ENCODE results near the gene MGAT5B. TPM values are rescaled to one million over a fixed set of nuclear protein-coding genes. Genes with fewer than 3 reads are reported as not detected.

The MGAT5B gene
- total and polyA plus RNA-seq, 9 of the 15 experiments (the other 6 are each of a cell fraction or from before 2014, with no cell fraction given) = 0.09 to 0.43 (median 0.18) TPM; not detected in 4

DNA sequence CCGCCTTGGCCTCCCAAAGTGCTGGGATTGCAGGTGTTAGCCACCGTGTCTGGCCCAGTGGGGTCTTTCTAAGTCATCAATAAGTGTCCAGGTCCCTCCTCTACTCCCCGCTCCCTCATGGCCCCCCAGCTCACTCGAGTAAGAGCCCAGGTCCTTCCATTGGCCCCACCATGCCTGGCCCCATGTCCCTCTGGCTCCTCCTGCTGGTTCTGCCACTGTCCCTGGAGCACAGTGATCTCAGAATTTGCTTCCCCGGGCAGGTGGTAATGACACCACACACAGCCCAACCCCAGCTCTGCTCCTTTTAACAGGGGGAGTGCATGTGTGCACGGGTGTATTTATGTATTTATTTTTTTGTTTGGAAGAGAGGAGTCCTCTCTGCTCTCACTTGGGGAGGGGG, 19.6 kb downstream of the MGAT5B start:
- intact Hi-C loops (cut with micrococcal nuclease) (loop anchor here (5.0 kb wide), 1 partner anchor 71 kb away; no protein-coding TSS in a partner anchor), in situ Hi-C loops (cut with MboI) (no loop called here)
- ATAC-seq = peak; percentile 81
- Histone ChIP-seq H3K27ac (ENCODE audit: extremely low read depth, low read depth, low read length) (no peak overlapping the region), H3K4me2 (ENCODE audit: insufficient read depth, low read length) (no peak overlapping the region), H4K20me1 (replicated peaks; ENCODE audit: control insufficient read depth, insufficient read depth, low read length) (0 out of 2 replicates have a peak, but pooled peaks cover 4% of the 10 kb centered on the region), H2AFZ (ENCODE audit: low read depth, low read length) (no peak overlapping the region), H3K4me1 (replicated peaks in 1 of 2; ENCODE audit: control insufficient read depth in 2 of 2, insufficient read depth in 2 of 2, low read length in 2 of 2) (no peaks in the 10 kb centered on the region), H3K27me3 (ENCODE audit: control insufficient read depth in 2 of 2, insufficient read depth in 2 of 2, low read length in 2 of 2) (peaks cover 12 to 79% of the 10 kb centered on the region in 2 experiments), H3K9me1 (ENCODE audit: control insufficient read depth, insufficient read depth, low read length) (peaks cover 3% of the 10 kb centered on the region), H3K79me2 (ENCODE audit: control insufficient read depth, insufficient read depth, low read length) (no peaks in the 10 kb centered on the region), H3K9ac (ENCODE audit: insufficient read depth in 1 of 2, low read depth in 2 of 2, low read length in 2 of 2) (0 out of 4 replicates have a peak overlapping the region, but pooled peaks of 1 of the 2 experiments have one; percentile 4), H3K36me3 (ENCODE audit: control insufficient read depth, insufficient read depth, low read length) (no peaks in the 10 kb centered on the region), H3K4me3 (no peak overlapping the region), H3K9me3 (replicated peaks; ENCODE audit: control insufficient read depth, insufficient read depth, low read depth, low read length) (no peaks in the 10 kb centered on the region)
- BruUV-seq (replicated peaks) = no TSS peak
- DNase-seq (ENCODE audit: extremely low read depth in 1 of 4, low spot score in 3 of 4) = peak; percentile 36 to 59 (median 39)
- POLR2A ChIA-PET = interaction anchor here (0.5 to 0.7 kb wide), 4 partner anchors 23 to 201 kb away, joined by 3 to 4 read pairs (median 3); no protein-coding TSS in a partner anchor
- WGBS (ENCODE audit: insufficient coverage, low coverage, missing lambda C conversion rate) = 8% methylated on average over 6 of the region's 6 CpGs
- FAIRE-seq = no peak
- CTCF ChIA-PET (ENCODE audit: low intra/inter-chr PET ratio) = no interaction called here
- TF ChIP-seq STAG1 (CRISPR knock-in tag; IDR thresholded peaks at IDR 0.05; ENCODE audit: borderline replicate concordance) (peak; percentile 46; the same call in 1 of the 2 replicates), BHLHE40 (IDR thresholded peaks at IDR 0.05; ENCODE audit: low read length) (no peak), ZNF121 (CRISPR knock-in tag; conservative IDR thresholded peaks at IDR 0.05) (no peak), SMARCA4 (IDR thresholded peaks at IDR 0.05) (0 out of 2 replicates have a peak, but pooled peaks have one; percentile 31), SMAD4 (CRISPR knock-in tag; conservative IDR thresholded peaks at IDR 0.05) (no peak)
- TF ChIP-seq, protein P1, sequence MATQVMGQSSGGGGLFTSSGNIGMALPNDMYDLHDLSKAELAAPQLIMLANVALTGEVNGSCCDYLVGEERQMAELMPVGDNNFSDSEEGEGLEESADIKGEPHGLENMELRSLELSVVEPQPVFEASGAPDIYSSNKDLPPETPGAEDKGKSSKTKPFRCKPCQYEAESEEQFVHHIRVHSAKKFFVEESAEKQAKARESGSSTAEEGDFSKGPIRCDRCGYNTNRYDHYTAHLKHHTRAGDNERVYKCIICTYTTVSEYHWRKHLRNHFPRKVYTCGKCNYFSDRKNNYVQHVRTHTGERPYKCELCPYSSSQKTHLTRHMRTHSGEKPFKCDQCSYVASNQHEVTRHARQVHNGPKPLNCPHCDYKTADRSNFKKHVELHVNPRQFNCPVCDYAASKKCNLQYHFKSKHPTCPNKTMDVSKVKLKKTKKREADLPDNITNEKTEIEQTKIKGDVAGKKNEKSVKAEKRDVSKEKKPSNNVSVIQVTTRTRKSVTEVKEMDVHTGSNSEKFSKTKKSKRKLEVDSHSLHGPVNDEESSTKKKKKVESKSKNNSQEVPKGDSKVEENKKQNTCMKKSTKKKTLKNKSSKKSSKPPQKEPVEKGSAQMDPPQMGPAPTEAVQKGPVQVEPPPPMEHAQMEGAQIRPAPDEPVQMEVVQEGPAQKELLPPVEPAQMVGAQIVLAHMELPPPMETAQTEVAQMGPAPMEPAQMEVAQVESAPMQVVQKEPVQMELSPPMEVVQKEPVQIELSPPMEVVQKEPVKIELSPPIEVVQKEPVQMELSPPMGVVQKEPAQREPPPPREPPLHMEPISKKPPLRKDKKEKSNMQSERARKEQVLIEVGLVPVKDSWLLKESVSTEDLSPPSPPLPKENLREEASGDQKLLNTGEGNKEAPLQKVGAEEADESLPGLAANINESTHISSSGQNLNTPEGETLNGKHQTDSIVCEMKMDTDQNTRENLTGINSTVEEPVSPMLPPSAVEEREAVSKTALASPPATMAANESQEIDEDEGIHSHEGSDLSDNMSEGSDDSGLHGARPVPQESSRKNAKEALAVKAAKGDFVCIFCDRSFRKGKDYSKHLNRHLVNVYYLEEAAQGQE (IDR thresholded peaks at IDR 0.05; ENCODE audit: borderline replicate concordance) = peak; percentile 53; the same call in 1 of the 2 replicates
- TF ChIP-seq, protein P1 (CRISPR knock-in tag; IDR thresholded peaks at IDR 0.05; ENCODE audit: low read depth) = no peak
- TF ChIP-seq, protein P2, sequence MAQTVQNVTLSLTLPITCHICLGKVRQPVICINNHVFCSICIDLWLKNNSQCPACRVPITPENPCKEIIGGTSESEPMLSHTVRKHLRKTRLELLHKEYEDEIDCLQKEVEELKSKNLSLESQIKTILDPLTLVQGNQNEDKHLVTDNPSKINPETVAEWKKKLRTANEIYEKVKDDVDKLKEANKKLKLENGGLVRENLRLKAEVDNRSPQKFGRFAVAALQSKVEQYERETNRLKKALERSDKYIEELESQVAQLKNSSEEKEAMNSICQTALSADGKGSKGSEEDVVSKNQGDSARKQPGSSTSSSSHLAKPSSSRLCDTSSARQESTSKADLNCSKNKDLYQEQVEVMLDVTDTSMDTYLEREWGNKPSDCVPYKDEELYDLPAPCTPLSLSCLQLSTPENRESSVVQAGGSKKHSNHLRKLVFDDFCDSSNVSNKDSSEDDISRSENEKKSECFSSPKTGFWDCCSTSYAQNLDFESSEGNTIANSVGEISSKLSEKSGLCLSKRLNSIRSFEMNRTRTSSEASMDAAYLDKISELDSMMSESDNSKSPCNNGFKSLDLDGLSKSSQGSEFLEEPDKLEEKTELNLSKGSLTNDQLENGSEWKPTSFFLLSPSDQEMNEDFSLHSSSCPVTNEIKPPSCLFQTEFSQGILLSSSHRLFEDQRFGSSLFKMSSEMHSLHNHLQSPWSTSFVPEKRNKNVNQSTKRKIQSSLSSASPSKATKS (CRISPR knock-in tag; IDR thresholded peaks at IDR 0.05) = no peak
- TF ChIP-seq, protein P3, sequence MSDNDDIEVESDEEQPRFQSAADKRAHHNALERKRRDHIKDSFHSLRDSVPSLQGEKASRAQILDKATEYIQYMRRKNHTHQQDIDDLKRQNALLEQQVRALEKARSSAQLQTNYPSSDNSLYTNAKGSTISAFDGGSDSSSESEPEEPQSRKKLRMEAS (CRISPR knock-in tag; IDR thresholded peaks at IDR 0.05) = peak; percentile 50
- TF ChIP-seq, protein P4, sequence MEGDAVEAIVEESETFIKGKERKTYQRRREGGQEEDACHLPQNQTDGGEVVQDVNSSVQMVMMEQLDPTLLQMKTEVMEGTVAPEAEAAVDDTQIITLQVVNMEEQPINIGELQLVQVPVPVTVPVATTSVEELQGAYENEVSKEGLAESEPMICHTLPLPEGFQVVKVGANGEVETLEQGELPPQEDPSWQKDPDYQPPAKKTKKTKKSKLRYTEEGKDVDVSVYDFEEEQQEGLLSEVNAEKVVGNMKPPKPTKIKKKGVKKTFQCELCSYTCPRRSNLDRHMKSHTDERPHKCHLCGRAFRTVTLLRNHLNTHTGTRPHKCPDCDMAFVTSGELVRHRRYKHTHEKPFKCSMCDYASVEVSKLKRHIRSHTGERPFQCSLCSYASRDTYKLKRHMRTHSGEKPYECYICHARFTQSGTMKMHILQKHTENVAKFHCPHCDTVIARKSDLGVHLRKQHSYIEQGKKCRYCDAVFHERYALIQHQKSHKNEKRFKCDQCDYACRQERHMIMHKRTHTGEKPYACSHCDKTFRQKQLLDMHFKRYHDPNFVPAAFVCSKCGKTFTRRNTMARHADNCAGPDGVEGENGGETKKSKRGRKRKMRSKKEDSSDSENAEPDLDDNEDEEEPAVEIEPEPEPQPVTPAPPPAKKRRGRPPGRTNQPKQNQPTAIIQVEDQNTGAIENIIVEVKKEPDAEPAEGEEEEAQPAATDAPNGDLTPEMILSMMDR (IDR thresholded peaks at IDR 0.05 in 2 of 3, conservative IDR thresholded peaks at IDR 0.05 in 1 of 3; ENCODE audit: insufficient read depth in 2 of 3, low read depth in 1 of 3, low read length in 3 of 3) = peak; percentile 59 to 68 (median 63)
